IMR-90 (cell line): ENCODE results near the gene STOML1. TPM values are rescaled to one million over a fixed set of nuclear protein-coding genes. Genes with fewer than 3 reads are reported as not detected.

ENCODE experiments used
- ATAC-seq: fragments of 200-7000 bp; cut with Tn5 transposase; 2 replicates; pipeline ENCODE4 v1.9.1; 2020; ENCODE audit warnings: low read depth, mild to moderate bottlenecking, moderate library complexity
- BruUV-seq: library from RNA; stranded (reverse); fragments of 400-500 nt; replicated peaks from 2 replicates; lab custom pipeline; 2021; lab: Mats Ljungman, UMichigan
- CTCF ChIA-PET: fragments of 300-600 bp; formaldehyde crosslinking; extraction: SDS; loops from one replicate; lab custom pipeline; 2021; ENCODE audit warnings: antibody characterized with exemption; lab: Yijun Ruan, JAX
- POLR2A ChIA-PET: fragments of 300-600 bp; sonication (Branson Sonifier 250); formaldehyde crosslinking; loops from one replicate; lab custom pipeline; 2022; ENCODE audit warnings: antibody characterized with exemption; ENCODE audit not compliant: unreplicated experiment; lab: Charles Lee
- DNase-seq: peaks from one replicate; pipeline ENCODE4 v3.0.0; 2013
- H2AFZ ChIP-seq: replicated peaks from 2 replicates; pipeline ENCODE3; 2013; ENCODE audit warnings: low read length, mild to moderate bottlenecking; ENCODE audit not compliant: poor library complexity
- H2AK5ac ChIP-seq: 2 replicates; pipeline ENCODE4 v1.6.1; 2013; ENCODE audit warnings: low read depth, low read length, inconsistent platforms
- H2AK9ac ChIP-seq: replicated peaks from 2 replicates; pipeline ENCODE3; 2013; ENCODE audit warnings: mild to moderate bottlenecking, low read depth, low read length, moderate library complexity; ENCODE audit not compliant: poor library complexity
- H2BK120ac ChIP-seq: 2 replicates; pipeline ENCODE4 v1.6.1; 2013; ENCODE audit warnings: low read depth, low read length, inconsistent platforms
- H2BK15ac ChIP-seq: 3 replicates; pipeline ENCODE4 v1.6.1; 2013; ENCODE audit warnings: low read depth, low read length, inconsistent platforms
- H2BK20ac ChIP-seq: 2 replicates; pipeline ENCODE4 v1.6.1; 2013; ENCODE audit warnings: low read depth, mild to moderate bottlenecking, inconsistent platforms, low read length, moderate library complexity
- H2BK5ac ChIP-seq: 2 replicates; pipeline ENCODE4 v1.6.1; 2013; ENCODE audit warnings: mild to moderate bottlenecking, low read depth, low read length, inconsistent platforms; ENCODE audit not compliant: poor library complexity, severe bottlenecking
- H3K14ac ChIP-seq: replicated peaks from 2 replicates; pipeline ENCODE4 v1.6.1; 2013; ENCODE audit warnings: low read depth, low read length, inconsistent platforms
- H3K18ac ChIP-seq: 2 replicates; pipeline ENCODE4 v1.6.1; 2013; ENCODE audit warnings: low read depth, low read length, control low read depth
- H3K23ac ChIP-seq: 2 replicates; pipeline ENCODE4 v1.6.1; 2013; ENCODE audit warnings: low read depth, low read length, inconsistent platforms
- H3K27ac ChIP-seq: 2 replicates; pipeline ENCODE4 v1.5.1; 2013; ENCODE audit warnings: mild to moderate bottlenecking, control low read depth, low read length; ENCODE audit not compliant: insufficient read depth
- H3K27me3 ChIP-seq: 2 replicates; pipeline ENCODE4 v1.6.1; 2013; ENCODE audit warnings: low read length; ENCODE audit not compliant: control insufficient read depth, insufficient read depth
- H3K36me3 ChIP-seq: 2 replicates; pipeline ENCODE4 v1.6.1; 2013; ENCODE audit warnings: low read length, mixed read lengths; ENCODE audit not compliant: control insufficient read depth, insufficient read depth
- H3K4ac ChIP-seq: 2 replicates; pipeline ENCODE4 v1.6.1; 2013; ENCODE audit warnings: low read depth, low read length, inconsistent platforms
- H3K4me1 ChIP-seq: 2 replicates; pipeline ENCODE4 v1.6.1; 2013; ENCODE audit warnings: low read length, mixed read lengths; ENCODE audit not compliant: control insufficient read depth, insufficient read depth
- H3K4me2 ChIP-seq: 2 replicates; pipeline ENCODE4 v1.6.1; 2013; ENCODE audit warnings: low read depth, mild to moderate bottlenecking, control low read depth, low read length, moderate library complexity
- H3K4me3 ChIP-seq: 2 replicates; pipeline ENCODE4 v1.5.1; 2013; ENCODE audit warnings: low read depth, mild to moderate bottlenecking, control low read depth, low read length, moderate library complexity; ENCODE audit not compliant: insufficient read depth
- H3K56ac ChIP-seq: 2 replicates; pipeline ENCODE4 v1.6.1; 2013; ENCODE audit warnings: low read length, inconsistent platforms; ENCODE audit not compliant: insufficient read depth; ENCODE audit errors: extremely low read depth
- H3K79me1 ChIP-seq, 2 experiments: 2 replicates each; pipeline ENCODE4 v1.6.1; 2013; ENCODE audit warnings: low read length in 2 of 2, inconsistent platforms in 1 of 2, low read depth in 1 of 2
- H3K9ac ChIP-seq: 2 replicates; pipeline ENCODE4 v1.6.1; 2013; ENCODE audit warnings: low read depth, low read length, control low read depth
- H3K9me1 ChIP-seq: 2 replicates; pipeline ENCODE4 v1.6.1; 2013; ENCODE audit warnings: low read length, inconsistent platforms; ENCODE audit not compliant: insufficient read depth
- H3K9me3 ChIP-seq: 2 replicates; pipeline ENCODE4 v1.6.1; 2013; ENCODE audit warnings: low read length; ENCODE audit not compliant: control insufficient read depth, insufficient read depth
- H4K20me1 ChIP-seq: 2 replicates; pipeline ENCODE4 v1.6.1; 2013; ENCODE audit warnings: low read length, inconsistent platforms; ENCODE audit not compliant: insufficient read depth
- H4K5ac ChIP-seq: 2 replicates; pipeline ENCODE4 v1.6.1; 2013; ENCODE audit warnings: mild to moderate bottlenecking, low read depth, low read length, control low read depth
- H4K8ac ChIP-seq, 2 experiments: 2 replicates each; pipeline ENCODE4 v1.6.1; 2013; ENCODE audit warnings: low read depth in 2 of 2, low read length in 2 of 2, control low read depth in 1 of 2, inconsistent platforms in 1 of 2
- H4K91ac ChIP-seq: 2 replicates; pipeline ENCODE4 v1.6.1; 2013; ENCODE audit warnings: low read depth, low read length, inconsistent platforms; ENCODE audit not compliant: insufficient read depth
- CTCF ChIP-seq: conservative IDR thresholded peaks from 2 replicates; pipeline ENCODE4 v1.5.1; 2012; ENCODE audit warnings: mild to moderate bottlenecking, low read depth, low read length, improper control_type of control experiment
- FOS ChIP-seq: fragments of 150-350 bp; IDR thresholded peaks from 2 replicates; pipeline ENCODE4 v1.6.1; 2016; ENCODE audit warnings: low read depth, low read length
- MAFK ChIP-seq: IDR thresholded peaks from 2 replicates; pipeline ENCODE4 v1.6.1; 2012; ENCODE audit warnings: low read depth, low read length, improper control_type of control experiment
- MXI1 ChIP-seq: IDR thresholded peaks from 2 replicates; pipeline ENCODE4 v1.6.1; 2012; ENCODE audit warnings: low read depth, mild to moderate bottlenecking, low read length, moderate library complexity, borderline replicate concordance
- POLR2A ChIP-seq: IDR thresholded peaks from 2 replicates; pipeline ENCODE4 v1.6.1; 2012; ENCODE audit warnings: mild to moderate bottlenecking, low read depth, low read length
- RCOR1 ChIP-seq: IDR thresholded peaks from 2 replicates; pipeline ENCODE4 v1.6.1; 2012; ENCODE audit warnings: mild to moderate bottlenecking, low read length, improper control_type of control experiment; ENCODE audit not compliant: insufficient replicate concordance
- RFX5 ChIP-seq: IDR thresholded peaks from 2 replicates; pipeline ENCODE4 v1.8.0; 2012; ENCODE audit warnings: low read depth, mild to moderate bottlenecking, low read length, moderate library complexity
- WGBS, 2 experiments: methylation state at CpG; one replicate each; pipeline versions ENCODE4 v1.1.5 to v1.1.7; 2013; ENCODE audit warnings: missing lambda C conversion rate in 2 of 2; ENCODE audit not compliant: insufficient read length in 1 of 2; ENCODE audit errors: extremely low coverage in 2 of 2; 5-methylcytosine and 5-hydroxymethylcytosine counted together
- dilution Hi-C: fragments of 300-500 bp; cut with HindIII; formaldehyde crosslinking; loops from one replicate; pipeline ENCODE4 v1.14.3; 2018; ENCODE audit warnings: low sequenced_read_pairs; ENCODE audit not compliant: unreplicated experiment
- in situ Hi-C: fragments of 300-500 bp; cut with MboI; formaldehyde crosslinking; loops from 3 replicates; pipeline ENCODE4 v1.14.3; 2019; ENCODE audit warnings: low sequenced_read_pairs, inconsistent platforms, mixed read lengths
- intact Hi-C: fragments of 100-400 bp; cut with micrococcal nuclease; formaldehyde crosslinking; loops from 2 replicates; pipeline ENCODE4 v1.10.0; 2022
- polyA plus RNA-seq, 3 experiments: library from polyadenylated mRNA; depleted of rRNA; stranded (reverse); fragments of >200 nt; gene quantifications; 2 replicates each; pipeline ENCODE4 v1.2.3, GENCODE V29; 2012; ENCODE audit warnings: low replicate concordance in 1 of 3
- total RNA-seq: library from RNA; depleted of rRNA; stranded (reverse); fragments of >200 nt; gene quantifications from 2 replicates; pipeline ENCODE4 v1.2.3, GENCODE V29; 2012

Gene STOML1
- total and polyA plus RNA-seq, 2 of the 4 experiments (the other 2 are of a cell fraction): 11.8 to 21.2 TPM

DNA sequence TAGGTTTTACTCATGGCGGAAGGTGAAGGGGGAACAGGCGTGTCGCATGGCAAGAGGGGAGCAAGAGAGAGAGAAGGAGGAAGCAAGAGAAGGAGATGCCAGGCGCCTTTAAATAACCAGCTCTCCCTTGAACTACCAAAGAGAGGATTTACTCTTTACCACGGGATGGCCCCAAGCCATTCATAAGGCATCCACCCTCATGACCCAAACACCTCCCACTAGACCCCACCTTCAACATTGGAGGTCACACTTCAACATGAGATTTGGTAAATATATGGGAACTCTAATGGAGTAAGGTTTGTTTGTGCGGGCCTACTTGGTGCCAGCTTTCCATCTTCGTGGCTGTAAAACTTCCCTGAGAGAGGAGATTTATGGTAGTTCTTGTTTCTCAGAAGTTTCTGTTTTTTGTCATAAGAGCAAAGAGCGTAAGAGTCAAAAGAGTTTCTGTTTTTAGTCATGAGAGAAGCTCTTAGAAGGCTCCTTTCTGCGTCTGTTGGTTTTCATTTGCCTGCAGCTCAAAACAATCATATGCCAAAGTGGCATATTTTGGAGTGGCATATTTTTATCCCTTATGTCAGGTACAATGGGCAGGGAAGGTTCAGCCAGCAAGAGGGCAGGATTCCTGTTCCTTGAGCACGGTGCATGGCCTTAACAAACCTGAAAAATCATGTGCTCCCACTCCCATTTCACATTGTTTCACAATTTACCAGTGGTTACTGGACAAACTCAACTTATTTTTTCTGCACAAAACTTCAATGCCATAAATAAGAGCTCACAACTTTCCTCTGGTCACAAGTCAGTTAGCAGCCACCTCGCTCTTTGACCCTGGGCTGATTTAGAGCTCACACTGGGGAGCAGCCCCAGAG, 14.9 kb upstream of the STOML1 start:
- dilution Hi-C loops: no loop called here
- no peak overlapping the region for H3K4me2 ChIP-seq
- no peaks in the 10 kb centered on the region for H3K27me3 ChIP-seq
- intact Hi-C loops: no loop called here
- ATAC-seq (no peak), DNase-seq (no peak)
- H3K9me3 ChIP-seq: no peaks in the 10 kb centered on the region
- peaks cover 16% of the 10 kb centered on the region for H3K36me3 ChIP-seq
- H2BK120ac ChIP-seq: no peak overlapping the region
- H3K18ac ChIP-seq: no peak overlapping the region
- H2AFZ ChIP-seq: no peak overlapping the region
- H2BK5ac ChIP-seq: no peak overlapping the region
- H2AK9ac ChIP-seq: no peak overlapping the region
- H3K4me1 ChIP-seq: peaks cover 9% of the 10 kb centered on the region
- no peak overlapping the region for H2BK15ac ChIP-seq
- no peak overlapping the region for H2BK20ac ChIP-seq
- no peak overlapping the region for H2AK5ac ChIP-seq
- in situ Hi-C loops: no loop called here
- H3K79me1 ChIP-seq: peaks cover 43 to 85% of the 10 kb centered on the region in 2 experiments
- H3K23ac ChIP-seq: no peak overlapping the region
- H3K4ac ChIP-seq: no peak overlapping the region
- H4K5ac ChIP-seq: no peak overlapping the region
- no TSS peak for BruUV-seq
- H3K27ac ChIP-seq: no peak overlapping the region
- H4K20me1 ChIP-seq: peaks cover 48% of the 10 kb centered on the region
- H3K56ac ChIP-seq: no peak overlapping the region
- H4K8ac ChIP-seq: no peak overlapping the region
- ChIA-PET POLR2A (no interaction called here), CTCF (interaction anchor here (0.5 to 1.1 kb wide), 3 partner anchors 32 to 545 kb away, joined by 3 read pairs; no protein-coding TSS in a partner anchor)
- TF ChIP-seq RCOR1 (no peak), MXI1 (no peak), FOS (no peak), RFX5 (no peak), CTCF (no peak), MAFK (no peak), POLR2A (no peak)
- WGBS, 2 experiments: 95% methylated on average over 2 of the region's 11 CpGs; no CpG with 5 or more reads in 1 of the 2 experiments
- no peak overlapping the region for H3K14ac ChIP-seq
- no peak overlapping the region for H3K9ac ChIP-seq
- peaks cover 23% of the 10 kb centered on the region for H3K9me1 ChIP-seq
- H4K91ac ChIP-seq: no peak overlapping the region
- H3K4me3 ChIP-seq: no peak overlapping the region
